Measurements from ENCODE around the gene SYNC.

DNA sequence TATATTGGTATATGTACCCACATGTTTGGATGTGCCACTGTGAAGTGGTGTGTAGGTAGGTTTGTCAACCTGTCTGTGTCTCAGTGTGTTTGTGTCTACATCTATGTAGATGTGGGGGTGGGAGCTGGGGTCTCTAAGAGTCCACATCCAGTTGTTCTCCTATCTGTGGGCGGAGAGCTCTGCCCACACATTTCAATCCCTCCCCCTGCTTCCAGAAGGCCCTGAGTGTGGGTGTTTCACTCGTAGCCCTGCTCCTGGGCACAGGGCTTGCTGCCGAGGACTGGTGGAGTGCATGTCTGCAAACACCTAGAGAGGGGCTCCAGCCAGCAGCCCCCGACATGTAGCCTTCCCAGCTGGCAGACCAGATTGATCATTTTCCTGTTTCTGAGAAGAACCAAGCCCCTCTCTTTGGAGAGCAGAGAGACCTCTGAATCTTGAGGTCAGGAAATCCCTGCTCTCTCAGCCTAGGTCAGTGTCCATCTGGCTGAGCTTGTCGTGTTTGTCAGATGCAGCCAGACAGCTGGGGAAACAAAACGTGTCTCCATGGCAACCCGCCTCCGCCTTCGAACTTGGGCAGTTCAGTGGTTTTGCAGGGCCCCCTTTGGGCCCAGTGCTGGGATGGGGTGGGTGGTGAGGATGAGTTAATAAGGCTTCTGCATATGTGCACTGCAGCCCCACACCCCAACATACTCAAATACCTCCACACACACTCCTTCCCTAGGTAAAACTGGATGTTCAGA lies 31.2 kb upstream of the SYNC start:
- TF ChIP-seq CTCF (conservative IDR thresholded peaks at IDR 0.05 in 1 of 2, IDR thresholded peaks at IDR 0.05 in 1 of 2; ENCODE audit: low read depth in 1 of 2, low read length in 2 of 2) (no peak), EZH2 (IDR thresholded peaks at IDR 0.05; ENCODE audit: low read length, missing control alignments) (no peak)
